SHP77 (cell line): Measurements from ENCODE around the gene LIPE.

Experiments used
- DNase-seq, 2 experiments: peaks; one replicate each; lab custom pipeline; 2025; lab: John Stamatoyannopoulos, UW

LIPE gene

GRCh38 chr19:42378225-42379215, 48.7 kb downstream of the LIPE start:
- DNase-seq, result no peak

DNA sequence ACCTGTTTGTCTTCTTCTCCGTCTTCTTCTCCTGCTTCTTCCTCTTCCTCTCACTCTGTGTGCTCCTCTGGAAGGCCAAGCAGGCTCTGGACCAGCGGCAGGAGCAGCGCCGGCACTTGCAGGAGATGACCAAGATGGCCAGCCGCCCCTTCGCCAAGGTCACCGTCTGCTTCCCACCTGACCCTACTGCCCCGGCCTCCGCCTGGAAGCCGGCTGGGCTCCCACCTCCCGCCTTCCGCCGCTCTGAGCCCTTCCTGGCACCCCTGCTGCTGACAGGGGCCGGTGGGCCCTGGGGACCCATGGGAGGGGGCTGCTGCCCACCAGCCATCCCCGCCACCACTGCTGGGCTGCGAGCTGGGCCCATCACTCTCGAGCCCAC, 51.0 kb downstream of the LIPE start:
- DNase-seq, result no peak

DNA sequence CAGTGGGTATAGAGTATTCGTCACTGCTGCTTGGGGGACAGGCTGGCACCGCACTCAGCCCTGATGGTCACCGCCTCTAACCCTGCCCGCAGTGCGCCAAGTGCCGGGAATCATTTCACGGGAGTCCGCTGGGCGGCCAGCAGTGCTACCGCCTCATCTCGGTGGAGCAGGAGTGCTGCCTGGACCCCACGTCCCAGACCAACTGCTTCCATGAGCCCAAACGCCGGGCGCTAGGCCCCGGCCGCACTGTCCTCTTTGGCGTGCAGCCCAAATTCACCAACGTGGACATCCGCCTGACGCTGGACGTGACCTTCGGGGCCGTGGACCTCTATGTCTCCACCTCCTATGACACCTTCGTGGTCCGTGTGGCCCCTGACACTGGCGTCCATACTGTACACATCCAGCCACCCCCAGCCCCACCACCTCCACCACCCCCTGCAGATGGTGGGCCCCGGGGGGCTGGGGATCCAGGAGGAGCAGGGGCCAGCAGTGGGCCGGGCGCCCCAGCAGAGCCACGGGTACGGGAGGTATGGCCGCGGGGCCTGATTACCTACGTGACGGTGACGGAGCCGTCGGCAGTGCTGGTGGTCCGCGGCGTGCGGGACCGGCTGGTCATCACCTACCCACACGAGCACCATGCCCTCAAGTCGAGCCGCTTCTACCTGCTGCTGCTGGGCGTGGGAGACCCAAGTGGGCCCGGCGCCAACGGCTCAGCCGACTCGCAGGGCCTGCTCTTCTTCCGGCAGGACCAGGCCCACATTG, 51.6 kb downstream of the LIPE start:
- DNase-seq, result no peak

GRCh38 chr19:42374826-42375376, 52.3 kb downstream of the LIPE start:
- DNase-seq, result no peak

- no peak for DNase-seq
These were observed 56.5 kb downstream of the LIPE start for GRCh38 chr19:42370626-42371175.

- no peak for DNase-seq
These were observed 57.1 kb downstream of the LIPE start for GRCh38 chr19:42370068-42370520.

- DNase-seq, result no peak
These were observed 57.6 kb downstream of the LIPE start for GRCh38 chr19:42369433-42370067.

DNA sequence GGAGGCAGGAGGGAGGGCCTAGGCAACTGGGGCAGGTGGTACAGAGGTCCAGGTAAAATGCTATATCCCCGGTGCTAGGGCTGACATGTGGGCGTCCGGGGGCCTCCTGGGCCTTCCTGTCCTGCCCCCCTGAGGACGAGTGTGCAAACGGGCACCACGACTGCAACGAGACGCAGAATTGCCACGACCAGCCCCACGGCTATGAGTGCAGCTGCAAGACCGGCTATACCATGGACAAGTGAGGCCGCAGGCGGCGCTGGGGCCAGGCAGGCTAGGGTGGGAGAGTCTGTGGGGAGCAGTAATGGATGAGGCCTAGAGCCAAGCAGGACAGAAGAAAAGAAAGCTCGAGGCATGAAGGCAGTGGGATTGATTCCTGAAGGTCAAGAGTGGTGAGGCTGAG, 58.4 kb downstream of the LIPE start:
- no peak for DNase-seq

DNA sequence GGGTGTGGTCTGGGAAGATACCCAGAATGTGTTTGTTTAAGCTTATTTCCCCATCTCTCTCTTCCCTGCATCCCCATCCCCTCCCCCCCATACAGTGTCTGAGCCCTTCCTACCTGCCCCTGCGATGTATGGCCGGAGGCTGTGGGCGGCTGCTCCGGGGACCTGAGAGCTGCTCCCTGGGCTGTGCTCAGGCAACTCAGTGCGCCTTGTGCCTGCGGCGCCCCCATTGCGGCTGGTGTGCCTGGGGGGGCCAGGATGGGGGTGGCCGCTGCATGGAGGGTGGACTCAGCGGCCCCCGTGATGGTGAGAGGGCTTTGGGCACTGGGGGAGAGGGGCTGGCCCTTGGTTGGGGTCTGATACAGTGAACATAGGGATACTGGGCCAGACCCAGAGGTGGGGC, 58.8 kb downstream of the LIPE start:
- DNase-seq, result no peak

DNA sequence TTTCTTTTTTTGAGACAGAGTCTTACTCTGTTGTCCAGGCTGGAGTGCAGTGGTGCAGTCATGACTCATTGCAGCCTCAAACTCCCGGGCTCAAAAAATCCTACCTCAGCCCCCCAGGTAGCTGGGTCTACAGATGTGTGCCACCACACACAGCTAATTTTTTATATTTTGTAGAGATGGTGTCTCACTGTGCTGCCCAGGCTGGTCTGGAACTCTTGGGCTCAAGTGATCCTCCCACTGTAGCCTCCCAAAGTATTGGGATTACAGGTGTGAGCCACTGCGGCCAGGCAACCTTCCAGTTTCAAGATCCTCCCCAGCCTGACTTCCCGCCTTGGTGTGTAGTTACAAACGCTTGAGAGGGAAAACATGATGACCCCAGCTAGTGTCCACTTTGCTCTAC, 59.3 kb downstream of the LIPE start:
- no peak for DNase-seq

DNA sequence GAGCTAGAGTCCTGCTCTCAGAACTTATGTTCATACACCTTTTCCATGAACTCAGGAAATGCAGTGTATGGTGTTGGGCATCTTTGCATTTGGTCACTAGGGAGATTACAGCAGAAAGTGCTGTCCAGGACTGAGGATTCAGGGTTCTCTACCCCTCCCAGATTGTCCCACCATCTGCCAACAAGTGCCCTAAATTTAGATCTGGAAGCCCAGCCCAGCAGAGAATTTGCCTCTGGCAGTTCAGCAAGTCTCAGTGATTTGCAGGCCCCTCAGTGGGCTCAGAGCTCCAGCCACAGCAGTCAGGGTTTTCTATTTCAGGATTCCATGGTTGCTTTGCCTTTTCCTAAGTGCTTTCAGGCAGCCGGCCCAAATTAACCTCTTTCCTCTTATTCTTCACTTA, 60.5 kb downstream of the LIPE start:
- no peak for DNase-seq

- no peak for DNase-seq
These were observed 63.4 kb downstream of the LIPE start for GRCh38 chr19:42363614-42364346.

- DNase-seq, result no peak
These were observed 64.2 kb downstream of the LIPE start for GRCh38 chr19:42362891-42363440.

DNA sequence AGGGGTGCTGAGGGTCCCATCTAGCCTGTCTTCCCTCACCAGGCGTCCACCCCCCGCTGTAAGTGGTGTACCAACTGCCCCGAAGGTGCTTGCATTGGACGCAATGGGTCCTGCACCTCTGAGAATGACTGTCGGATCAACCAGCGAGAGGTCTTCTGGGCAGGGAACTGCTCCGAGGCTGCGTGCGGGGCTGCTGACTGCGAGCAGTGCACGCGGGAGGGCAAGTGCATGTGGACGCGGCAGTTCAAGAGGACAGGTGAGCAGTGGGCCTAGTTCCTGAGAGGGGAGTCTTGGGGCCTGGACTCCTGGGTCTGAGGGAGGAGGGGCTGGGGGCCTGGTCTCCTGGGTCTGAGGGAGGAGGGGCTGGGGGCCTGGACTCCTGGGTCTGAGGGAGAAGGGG, 64.8 kb downstream of the LIPE start:
- DNase-seq, result no peak

GRCh38 chr19:42361545-42361910, 65.7 kb downstream of the LIPE start:
- no peak for DNase-seq

GRCh38 chr19:42360787-42361544, 66.2 kb downstream of the LIPE start:
- no peak for DNase-seq

DNA sequence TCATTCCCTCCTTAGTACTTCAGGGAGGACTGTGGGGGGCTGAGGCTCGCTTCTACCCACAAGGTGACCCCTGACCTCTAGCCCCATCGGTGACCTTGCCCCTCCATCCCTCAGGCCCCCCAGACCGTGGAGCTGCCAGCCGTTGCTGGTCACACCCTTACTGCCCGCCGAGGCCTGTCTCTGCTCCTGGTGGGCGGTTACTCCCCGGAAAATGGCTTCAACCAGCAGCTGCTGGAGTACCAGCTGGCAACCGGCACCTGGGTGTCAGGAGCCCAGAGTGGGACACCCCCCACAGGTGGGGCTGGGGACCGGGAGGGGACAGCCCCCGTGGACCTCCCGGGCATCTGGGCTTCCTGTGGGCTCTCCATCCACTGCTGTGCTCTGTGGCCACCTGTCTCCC, 69.9 kb downstream of the LIPE start:
- DNase-seq, result no peak

DNA sequence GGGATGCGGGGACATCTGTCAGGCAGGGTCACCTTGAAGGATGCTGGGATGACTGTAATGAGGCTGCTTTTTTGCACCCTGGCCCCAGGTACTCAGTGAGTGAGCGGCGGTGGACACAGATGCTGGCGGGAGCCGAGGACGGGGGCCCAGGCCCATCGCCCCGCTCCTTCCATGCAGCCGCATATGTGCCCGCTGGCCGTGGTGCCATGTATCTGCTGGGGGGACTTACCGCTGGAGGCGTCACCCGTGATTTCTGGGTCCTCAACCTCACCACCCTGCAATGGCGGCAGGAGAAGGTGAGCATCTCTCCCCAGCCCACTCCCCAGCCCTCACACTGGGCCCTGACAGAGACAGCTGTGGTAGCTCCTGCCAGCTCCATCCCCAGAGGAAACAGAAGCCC, 70.5 kb downstream of the LIPE start:
- no peak for DNase-seq

GRCh38 chr19:42355896-42356295, 71.3 kb downstream of the LIPE start:
- DNase-seq, result no peak

- no peak for DNase-seq
These were observed 73.7 kb downstream of the LIPE start for GRCh38 chr19:42353341-42354015.
